Astrocyte of the hippocampus (primary cell): Measurements from ENCODE around the gene NOL4L.

Experiments used
- DNase-seq: peaks from one replicate; pipeline ENCODE4 v3.0.0; 2011; ENCODE audit warnings: low read depth, low spot score

Gene NOL4L

DNA sequence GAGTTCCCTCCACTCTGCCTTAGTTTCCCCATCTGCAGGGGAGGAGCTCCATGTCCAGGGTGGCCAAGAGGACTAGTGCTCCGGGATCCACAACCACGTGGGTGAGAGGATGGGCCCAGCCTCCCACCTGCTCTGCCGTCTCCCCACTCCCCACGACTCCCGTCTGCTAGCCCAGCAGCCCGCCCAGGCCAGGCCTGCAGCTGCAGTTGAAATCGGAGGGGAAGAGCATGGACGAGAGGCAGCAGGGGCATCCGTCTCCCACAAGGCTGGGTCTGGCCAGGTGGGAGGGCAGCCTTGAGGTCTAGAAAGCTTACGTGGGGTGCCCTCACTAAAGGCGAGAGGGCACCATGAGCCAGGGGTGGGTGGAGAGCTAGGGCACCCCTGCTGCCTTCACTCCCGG lies 8.6 kb downstream of the NOL4L start:
- no peak for DNase-seq

- no peak for DNase-seq
These were observed 9.3 kb downstream of the NOL4L start for GRCh38 chr20:32575805-32576204.

GRCh38 chr20:32575227-32575581 lies 9.9 kb downstream of the NOL4L start:
- DNase-seq, result no peak

GRCh38 chr20:32574296-32575226 lies 10.6 kb downstream of the NOL4L start:
- peak; percentile 89 for DNase-seq

DNA sequence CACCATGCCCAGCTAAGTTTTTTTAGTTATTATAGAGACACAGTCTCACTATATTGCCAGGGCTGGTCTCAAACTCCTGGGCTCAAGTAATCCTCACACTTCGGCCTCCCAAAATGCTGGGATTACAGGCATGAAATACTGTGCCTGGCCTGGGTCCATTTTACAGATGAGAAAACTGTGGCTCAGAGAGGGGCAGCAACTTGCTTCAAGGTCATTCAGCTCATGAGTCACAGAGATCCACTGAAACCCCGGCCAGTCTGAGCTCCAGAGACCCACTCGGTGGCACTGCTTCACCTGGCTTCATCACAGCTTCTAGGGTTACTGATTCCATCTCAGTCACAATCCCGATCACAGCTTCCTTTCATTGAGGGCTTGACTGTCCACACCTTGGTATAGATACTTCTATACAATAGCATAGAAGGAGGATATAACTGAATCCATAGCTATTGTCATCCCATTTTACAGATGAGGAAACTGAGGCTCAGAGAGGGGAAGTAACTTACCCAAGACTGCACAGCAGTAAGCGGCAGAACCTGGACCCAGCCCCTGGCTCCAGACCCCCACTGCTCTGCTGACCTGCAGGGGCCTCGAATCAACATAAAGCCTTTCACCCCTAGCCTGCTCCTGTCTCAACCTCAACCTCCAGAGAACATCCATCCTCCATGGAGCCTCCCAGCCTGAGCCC lies 11.8 kb downstream of the NOL4L start:
- no peak for DNase-seq

DNA sequence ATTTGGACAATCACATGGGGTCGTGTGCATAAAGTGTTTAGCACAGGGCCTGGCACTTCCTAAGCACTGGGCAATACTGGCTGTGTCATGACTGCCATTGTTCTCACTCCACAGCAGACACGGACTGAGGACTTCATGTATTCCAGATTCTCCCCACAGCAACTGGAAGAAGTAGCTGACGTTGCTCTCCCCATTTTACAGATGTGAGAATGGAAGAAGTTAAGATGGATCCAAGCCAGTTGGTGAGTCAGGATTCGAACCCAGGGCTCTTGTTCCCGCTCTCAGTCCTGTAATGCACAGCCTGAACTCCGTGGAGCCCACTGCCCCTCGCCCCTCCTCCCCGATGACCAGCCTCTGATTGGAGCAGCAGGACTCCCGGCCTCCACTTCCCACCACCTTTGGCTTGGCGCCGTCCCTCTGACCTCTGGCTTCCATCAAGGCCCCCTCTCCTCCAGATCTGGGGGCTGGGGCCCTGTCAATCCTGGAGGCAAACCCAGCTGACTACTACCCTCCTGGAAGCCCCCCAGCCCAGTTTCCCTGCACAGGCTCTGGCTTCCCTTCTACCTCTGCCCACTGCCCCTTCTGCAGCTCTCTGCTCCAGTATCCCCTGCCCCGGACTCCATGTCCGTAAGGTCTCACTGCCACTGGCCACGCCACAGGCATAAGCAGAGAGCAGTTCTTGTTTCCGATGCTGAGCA lies 12.7 kb downstream of the NOL4L start:
- no peak for DNase-seq

GRCh38 chr20:32571566-32571965 lies 13.6 kb downstream of the NOL4L start:
- DNase-seq, result no peak

GRCh38 chr20:32570401-32571190 lies 14.5 kb downstream of the NOL4L start:
- DNase-seq, result no peak

DNA sequence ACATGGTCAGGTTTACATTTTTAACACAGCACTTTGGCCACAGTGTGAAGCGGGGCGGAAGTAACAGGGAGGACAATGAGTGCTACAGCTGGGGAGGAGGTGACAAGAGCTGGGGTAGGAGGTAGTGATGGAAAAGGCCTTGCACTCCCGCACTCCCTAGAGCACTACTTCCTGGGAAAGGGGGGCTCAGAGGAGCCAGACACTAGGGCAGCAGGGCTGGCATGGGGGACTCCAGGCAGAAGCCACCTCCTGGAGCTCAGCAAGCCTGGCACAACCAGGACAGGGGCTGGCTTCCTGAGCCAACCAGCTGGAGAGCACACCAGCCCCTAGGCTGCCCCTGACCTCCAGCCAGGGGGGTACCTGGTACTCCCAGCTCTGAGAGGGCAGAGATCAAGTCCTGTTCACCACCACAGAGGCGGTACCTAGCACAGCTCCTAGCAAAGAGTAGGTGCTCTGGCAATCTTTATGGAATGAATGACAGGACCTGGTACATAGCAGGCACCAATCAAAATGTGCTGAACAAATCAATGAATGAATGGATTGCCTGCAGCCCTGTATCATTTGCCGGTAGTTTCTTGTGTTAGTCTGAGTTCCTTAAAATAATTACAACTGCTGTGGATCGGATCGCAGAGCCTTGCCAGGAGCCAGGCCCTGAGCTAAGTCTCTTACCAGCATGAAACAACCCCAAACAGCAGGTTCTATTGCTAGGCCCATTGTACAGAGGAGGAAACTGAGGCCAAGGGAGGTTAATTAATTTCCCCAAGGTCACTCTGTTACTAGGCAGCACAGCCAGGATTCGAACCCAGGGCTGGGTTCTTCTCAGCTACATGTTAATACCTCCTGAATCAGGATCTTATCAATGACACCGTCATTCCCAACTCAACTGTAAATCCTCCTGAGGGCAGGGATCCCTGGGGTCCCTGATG lies 15.5 kb downstream of the NOL4L start:
- DNase-seq, result no peak

DNA sequence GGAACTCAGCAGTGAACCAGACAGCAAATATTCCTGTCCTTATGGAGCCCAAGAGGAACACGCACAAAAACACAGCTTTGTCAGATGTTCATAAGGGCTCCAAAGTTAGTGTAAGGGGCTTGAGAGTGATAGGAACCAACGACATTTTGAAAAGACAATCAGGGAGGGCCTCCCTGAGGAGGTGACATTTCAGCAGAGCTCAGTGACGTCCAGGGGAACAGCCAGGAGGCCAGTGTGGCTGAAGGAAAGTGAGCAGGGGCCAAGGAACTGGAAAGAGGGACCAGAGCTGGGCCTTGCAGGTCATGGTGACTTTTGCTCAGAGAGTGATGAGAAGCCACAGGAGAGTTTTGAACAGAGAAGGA lies 16.1 kb downstream of the NOL4L start:
- DNase-seq, result no peak

- no peak for DNase-seq
These were observed 17.6 kb downstream of the NOL4L start for GRCh38 chr20:32567384-32568178.

DNA sequence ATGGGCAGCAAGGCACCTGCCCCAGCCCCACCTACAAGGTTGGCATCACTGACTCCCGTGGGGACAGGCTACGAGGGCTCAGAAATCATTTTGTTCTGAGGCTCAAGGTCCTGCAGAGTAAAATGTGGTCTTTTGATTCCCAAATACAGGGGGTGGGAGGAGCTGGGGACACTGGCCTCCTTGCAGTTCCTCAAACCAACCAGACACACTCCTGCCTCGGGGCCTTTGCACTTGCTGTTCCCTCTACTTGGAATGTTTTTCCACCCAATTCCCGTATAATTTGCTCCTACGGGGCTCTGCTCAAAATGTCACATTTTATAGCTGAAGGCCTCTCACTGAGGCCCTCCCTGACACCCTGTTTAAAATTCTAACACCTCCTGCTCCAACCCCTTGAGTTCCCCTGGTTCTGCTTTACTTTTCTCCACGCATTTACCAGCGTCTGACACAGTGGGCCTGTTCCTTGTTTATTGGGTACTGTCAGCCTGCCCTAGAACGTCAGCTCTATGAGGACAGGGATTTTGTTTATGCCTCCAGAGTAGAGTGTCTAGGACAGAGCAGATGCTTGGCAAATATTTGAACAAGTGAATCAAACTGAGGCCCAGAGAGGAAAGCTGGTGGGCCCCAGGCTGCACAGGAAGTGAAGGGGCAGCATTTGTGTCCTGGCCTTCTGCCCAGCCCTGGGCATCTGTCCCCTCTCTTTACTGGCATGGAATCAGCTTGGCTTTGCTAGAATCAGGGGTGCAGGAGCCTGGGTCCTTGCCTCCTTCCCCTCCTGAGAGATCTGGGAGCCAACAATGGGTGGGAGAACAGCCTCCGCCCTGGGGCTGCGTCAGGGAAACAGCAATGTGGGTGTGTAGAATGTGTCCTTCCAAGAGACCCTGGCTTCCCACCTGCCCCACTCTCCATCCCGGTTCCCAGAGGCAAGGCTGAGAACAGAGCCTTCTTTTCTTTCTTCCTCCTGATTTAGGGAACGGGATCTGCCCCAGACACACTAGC lies 18.5 kb downstream of the NOL4L start:
- DNase-seq, result no peak

GRCh38 chr20:32565735-32566032 lies 19.4 kb downstream of the NOL4L start:
- no peak for DNase-seq

- DNase-seq, result no peak
These were observed 20.0 kb downstream of the NOL4L start for GRCh38 chr20:32564921-32565734.

- no peak for DNase-seq
These were observed 20.7 kb downstream of the NOL4L start for GRCh38 chr20:32564440-32564839.

GRCh38 chr20:32563311-32564272 lies 21.5 kb downstream of the NOL4L start:
- no peak for DNase-seq

DNA sequence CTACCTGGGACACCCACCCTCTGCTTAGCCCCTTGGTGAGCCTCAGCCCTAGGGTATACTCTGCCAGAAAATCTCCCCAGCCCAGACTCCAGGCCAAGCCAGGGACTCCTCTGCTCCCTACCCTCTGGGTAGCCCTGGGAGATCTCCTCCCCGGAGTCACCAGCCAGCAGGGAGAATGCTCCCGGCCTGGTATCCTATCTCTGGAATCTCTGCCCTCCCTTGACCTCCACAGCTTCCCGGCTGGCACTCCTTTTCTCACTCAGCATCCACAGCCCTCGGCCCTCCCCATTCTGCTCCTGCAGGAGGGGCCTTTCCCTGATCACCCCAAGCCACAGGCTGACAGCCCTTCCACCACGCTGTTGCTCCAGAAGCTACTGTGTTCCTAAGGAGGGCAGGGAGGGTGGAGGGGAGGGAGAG lies 22.6 kb downstream of the NOL4L start:
- no peak for DNase-seq
